Peyer's patch (tissue), 4 donors: ENCODE data around the gene LOC101059915.
"Not testable (repeated sequence)": the region's sequence is repeated elsewhere in the genome, so short reads cannot be mapped to it uniquely, and the experiment has no call there.

ENCODE experiments used
- POLR2A ChIP-seq, 2 donors: fragments of 450-650 bp; IDR thresholded peaks; one replicate each; pipeline ENCODE4 v1.5.1; 2017; ENCODE audit warnings: antibody characterized with exemption in 2 of 2, mild to moderate bottlenecking in 2 of 2, moderate library complexity in 2 of 2
- TF ChIP-seq, protein P1 (sequence below), 6 experiments: fragments of 450-650 bp in 4 of 6; fragments of 200-600 bp in 2 of 6; sonication (generic) in 1 of 6; IDR thresholded peaks; one replicate each; pipeline ENCODE4 v1.5.1; 2017 to 2019; ENCODE audit warnings: antibody characterized with exemption in 6 of 6, mild to moderate bottlenecking in 3 of 6, moderate library complexity in 1 of 6

DNA sequence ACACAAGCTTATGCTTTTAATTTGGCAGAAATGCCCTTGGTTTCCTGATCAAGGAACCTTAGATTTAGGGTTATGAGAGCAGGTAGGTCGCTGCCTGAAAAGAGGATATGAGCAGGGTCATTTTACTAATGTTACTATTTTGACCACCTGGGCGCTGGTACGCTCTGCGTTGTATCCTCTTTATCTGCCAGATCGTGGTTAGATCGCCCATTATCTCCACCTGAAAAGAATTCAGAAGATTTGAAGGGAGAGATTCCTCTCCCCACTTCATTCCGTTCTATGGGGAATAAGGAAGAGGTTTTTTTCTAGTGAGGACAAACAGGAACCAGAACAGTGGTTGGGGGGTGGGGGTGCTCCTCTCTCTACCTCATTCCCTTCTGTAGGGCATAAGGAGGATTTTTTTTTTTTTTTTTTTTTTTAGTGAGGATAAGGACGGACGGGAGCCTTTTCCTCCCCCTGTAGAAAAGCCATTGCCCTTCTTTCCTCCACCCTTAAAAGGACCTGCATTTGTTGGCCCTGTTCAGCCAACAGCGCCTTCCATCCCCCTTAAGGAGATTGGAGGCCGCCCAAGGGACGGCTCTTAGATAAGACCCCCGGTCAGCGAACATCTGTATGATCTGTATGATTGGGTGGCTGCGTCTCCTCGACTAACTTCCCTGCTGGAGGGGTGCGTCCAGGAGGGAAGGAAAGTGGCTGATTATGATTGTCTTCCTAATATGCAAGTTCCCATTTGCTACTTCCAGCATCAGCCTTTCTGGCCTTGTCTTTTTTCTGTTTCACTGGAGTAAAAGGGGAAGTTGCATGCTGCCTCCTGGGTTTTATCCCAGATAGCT lies 30.3 kb downstream of the LOC101059915 start:
- TF ChIP-seq, protein P1, sequence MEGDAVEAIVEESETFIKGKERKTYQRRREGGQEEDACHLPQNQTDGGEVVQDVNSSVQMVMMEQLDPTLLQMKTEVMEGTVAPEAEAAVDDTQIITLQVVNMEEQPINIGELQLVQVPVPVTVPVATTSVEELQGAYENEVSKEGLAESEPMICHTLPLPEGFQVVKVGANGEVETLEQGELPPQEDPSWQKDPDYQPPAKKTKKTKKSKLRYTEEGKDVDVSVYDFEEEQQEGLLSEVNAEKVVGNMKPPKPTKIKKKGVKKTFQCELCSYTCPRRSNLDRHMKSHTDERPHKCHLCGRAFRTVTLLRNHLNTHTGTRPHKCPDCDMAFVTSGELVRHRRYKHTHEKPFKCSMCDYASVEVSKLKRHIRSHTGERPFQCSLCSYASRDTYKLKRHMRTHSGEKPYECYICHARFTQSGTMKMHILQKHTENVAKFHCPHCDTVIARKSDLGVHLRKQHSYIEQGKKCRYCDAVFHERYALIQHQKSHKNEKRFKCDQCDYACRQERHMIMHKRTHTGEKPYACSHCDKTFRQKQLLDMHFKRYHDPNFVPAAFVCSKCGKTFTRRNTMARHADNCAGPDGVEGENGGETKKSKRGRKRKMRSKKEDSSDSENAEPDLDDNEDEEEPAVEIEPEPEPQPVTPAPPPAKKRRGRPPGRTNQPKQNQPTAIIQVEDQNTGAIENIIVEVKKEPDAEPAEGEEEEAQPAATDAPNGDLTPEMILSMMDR (IDR thresholded peaks at IDR 0.05), result not testable (repeated sequence)
- TF ChIP-seq POLR2A (IDR thresholded peaks at IDR 0.05), result not testable (repeated sequence)
